ENCODE results near the gene ZNF341. TPM values are rescaled to one million over a fixed set of nuclear protein-coding genes. Genes with fewer than 3 reads are reported as not detected.

The ZNF341 gene
- polyA plus RNA-seq, 1 donor (not counting 4 experiments of a cell fraction or from before 2014, with no cell fraction given) = 1.7 TPM

- H3K27me3 ChIP-seq (ENCODE audit: control insufficient read depth, extremely low read depth, insufficient read depth, low read length) = no peaks in the 10 kb centered on the region
- peaks cover 0 to 5% of the 10 kb centered on the region in 2 experiments for H3K36me3 ChIP-seq (ENCODE audit: control insufficient read depth in 2 of 2, extremely low read depth in 1 of 2, insufficient read depth in 2 of 2, low read length in 2 of 2)
- no peak overlapping the region for H3K4me2 ChIP-seq (ENCODE audit: control insufficient read depth, extremely low read depth, insufficient read depth, low read depth, low read length)
- dilution Hi-C loops (cut with MboI; ENCODE audit: extremely low pct_ligation_motif_present, low sequenced_read_pairs) = no loop called here
- peaks cover 39% of the 10 kb centered on the region for H3K4me1 ChIP-seq (ENCODE audit: control insufficient read depth, extremely low read depth, insufficient read depth, low read length)
- H3K9ac ChIP-seq (ENCODE audit: control insufficient read depth, extremely low read depth, insufficient read depth, low read length) = no peak overlapping the region
- H3K27ac ChIP-seq (ENCODE audit: control insufficient read depth, insufficient read depth, low read length) = no peak overlapping the region
- H3K9me1 ChIP-seq (ENCODE audit: control insufficient read depth, extremely low read depth, insufficient read depth, low read length) = peaks cover 8% of the 10 kb centered on the region
- no peak overlapping the region for H3K4me3 ChIP-seq (ENCODE audit: control insufficient read depth in 2 of 3, extremely low read depth in 1 of 3, insufficient read depth in 2 of 3, low read depth in 1 of 3, low read length in 3 of 3)
- H4K20me1 ChIP-seq (ENCODE audit: control insufficient read depth, extremely low read depth, insufficient read depth, low read length) = peaks cover 20% of the 10 kb centered on the region
- no peak overlapping the region for H2AFZ ChIP-seq (ENCODE audit: control insufficient read depth, low read length)
- DNase-seq (ENCODE audit: low read depth, low spot score) (no peak), FAIRE-seq (no peak)
- no peaks in the 10 kb centered on the region for H3K9me3 ChIP-seq (ENCODE audit: control insufficient read depth, low read depth, low read length)
- peaks cover 91% of the 10 kb centered on the region for H3K79me2 ChIP-seq (ENCODE audit: control insufficient read depth, insufficient read depth, low read length)
- no peak for TF ChIP-seq CTCF (optimal IDR thresholded peaks at IDR 0.05 in 1 of 3, IDR thresholded peaks at IDR 0.05 in 1 of 3, conservative IDR thresholded peaks at IDR 0.05 in 1 of 3; ENCODE audit: extremely low read depth in 1 of 3, insufficient read depth in 2 of 3, low read length in 3 of 3)
- no peak for TF ChIP-seq EZH2 (IDR thresholded peaks at IDR 0.05; ENCODE audit: low read length)
Measured at GRCh38 chr20:33840759-33841435, 109.1 kb downstream of the ZNF341 start.

GRCh38 chr20:33841436-33841799, 109.6 kb downstream of the ZNF341 start:
- Histone ChIP-seq H3K4me3 (ENCODE audit: control insufficient read depth in 2 of 3, extremely low read depth in 1 of 3, insufficient read depth in 2 of 3, low read depth in 1 of 3, low read length in 3 of 3) (no peak overlapping the region), H3K4me1 (ENCODE audit: control insufficient read depth, extremely low read depth, insufficient read depth, low read length) (peaks cover 39% of the 10 kb centered on the region), H3K9me3 (ENCODE audit: control insufficient read depth, low read depth, low read length) (no peaks in the 10 kb centered on the region), H3K4me2 (ENCODE audit: control insufficient read depth, extremely low read depth, insufficient read depth, low read depth, low read length) (no peak overlapping the region), H3K9me1 (ENCODE audit: control insufficient read depth, extremely low read depth, insufficient read depth, low read length) (peaks cover 7% of the 10 kb centered on the region), H3K27ac (ENCODE audit: control insufficient read depth, insufficient read depth, low read length) (no peak overlapping the region), H3K79me2 (ENCODE audit: control insufficient read depth, insufficient read depth, low read length) (peaks cover 91% of the 10 kb centered on the region), H4K20me1 (ENCODE audit: control insufficient read depth, extremely low read depth, insufficient read depth, low read length) (peaks cover 19% of the 10 kb centered on the region), H3K27me3 (ENCODE audit: control insufficient read depth, extremely low read depth, insufficient read depth, low read length) (no peaks in the 10 kb centered on the region), H2AFZ (ENCODE audit: control insufficient read depth, low read length) (no peak overlapping the region), H3K9ac (ENCODE audit: control insufficient read depth, extremely low read depth, insufficient read depth, low read length) (no peak overlapping the region), H3K36me3 (ENCODE audit: control insufficient read depth in 2 of 2, extremely low read depth in 1 of 2, insufficient read depth in 2 of 2, low read length in 2 of 2) (peaks cover 0 to 5% of the 10 kb centered on the region in 2 experiments)
- TF ChIP-seq EZH2 (IDR thresholded peaks at IDR 0.05; ENCODE audit: low read length) (no peak), CTCF (optimal IDR thresholded peaks at IDR 0.05 in 1 of 3, IDR thresholded peaks at IDR 0.05 in 1 of 3, conservative IDR thresholded peaks at IDR 0.05 in 1 of 3; ENCODE audit: extremely low read depth in 1 of 3, insufficient read depth in 2 of 3, low read length in 3 of 3) (no peak)
- dilution Hi-C loops (cut with MboI; ENCODE audit: extremely low pct_ligation_motif_present, low sequenced_read_pairs) = no loop called here
- FAIRE-seq = no peak
- DNase-seq (ENCODE audit: low read depth, low spot score) = no peak

Other genes with a start within 250 kb of the ZNF341 start
- gene CBFA2T2, start 241.9 kb upstream of the ZNF341 start, polyA plus RNA-seq = 5.5 to 8.7 TPM (median 6.8 TPM) in 3 replicates
- 0.02 to 0.03 TPM in 2 of 3 replicates, not detected in the other for gene C20orf144, start 69.7 kb upstream of the ZNF341 start, polyA plus RNA-seq
- 0.28 to 0.50 TPM (median 0.48 TPM) in 3 replicates for gene ACTL10, start 65.1 kb upstream of the ZNF341 start, polyA plus RNA-seq
- 3.8 to 10.3 TPM (median 4.6 TPM) in 3 replicates for gene NECAB3, start 57.6 kb upstream of the ZNF341 start, polyA plus RNA-seq
- gene E2F1, start 45.6 kb upstream of the ZNF341 start, polyA plus RNA-seq = 1.3 to 3.4 TPM (median 2.8 TPM) in 3 replicates
- 3.2 to 6.3 TPM (median 6.1 TPM) in 3 replicates for gene PXMP4, start 11.7 kb upstream of the ZNF341 start, polyA plus RNA-seq
- gene CHMP4B, start 79.4 kb downstream of the ZNF341 start, polyA plus RNA-seq = 44.9 to 72.2 TPM (median 68.2 TPM) in 3 replicates

Data from keratinocyte (primary cell).